Chondrocyte (in vitro differentiated cells): ENCODE data around the gene RAPGEF6. TPM values are rescaled to one million over a fixed set of nuclear protein-coding genes. Genes with fewer than 3 reads are reported as not detected.

Source experiments
- DNase-seq: peaks from one replicate; pipeline ENCODE4 v3.0.0; 2021; ENCODE audit warnings: mixed read lengths, low spot score
- H3K27ac Mint-ChIP-seq: one replicate; pipeline ENCODE4 v1.8.0; 2021; ENCODE audit warnings: mild to moderate bottlenecking, moderate library complexity, mixed read lengths; ENCODE audit not compliant: unreplicated experiment
- H3K27me3 Mint-ChIP-seq: 2 replicates; pipeline ENCODE4 v1.8.0; 2021; ENCODE audit warnings: low read depth, mixed read lengths
- H3K36me3 Mint-ChIP-seq: 2 replicates; pipeline ENCODE4 v1.8.0; 2021; ENCODE audit warnings: low read depth, mixed read lengths
- H3K4me1 Mint-ChIP-seq: 2 replicates; pipeline ENCODE4 v1.8.0; 2021; ENCODE audit warnings: low read depth, mild to moderate bottlenecking, mixed read lengths
- H3K4me3 Mint-ChIP-seq: one replicate; pipeline ENCODE4 v1.8.0; 2021; ENCODE audit warnings: mild to moderate bottlenecking, moderate library complexity, mixed read lengths; ENCODE audit not compliant: unreplicated experiment
- H3K9me3 Mint-ChIP-seq: 2 replicates; pipeline ENCODE4 v1.8.0; 2021; ENCODE audit warnings: low read depth, mixed read lengths
- CTCF ChIP-seq: fragments of 200-600 bp; sonication (generic); IDR thresholded peaks from 2 replicates; pipeline ENCODE4 v1.5.0; 2021; ENCODE audit warnings: antibody characterized with exemption, mild to moderate bottlenecking, moderate library complexity
- total RNA-seq: library from RNA; stranded (reverse); gene quantifications from 3 replicates; pipeline ENCODE4 v1.2.1, GENCODE V29; 2021

RAPGEF6 gene
- total RNA-seq, 1 donor from 2014 or later: 13.6 TPM

- Mint-ChIP-seq H3K36me3 (peaks cover 12% of the 10 kb centered on the region), H3K4me3 (no peak overlapping the region), H3K27me3 (no peaks in the 10 kb centered on the region), H3K4me1 (peaks cover 14% of the 10 kb centered on the region), H3K27ac (peak overlapping the region; percentile 76), H3K9me3 (no peaks in the 10 kb centered on the region)
- TF ChIP-seq CTCF: no peak
- DNase-seq: no peak
Observed at GRCh38 chr5:131644370-131644769, 9.3 kb upstream of the RAPGEF6 start.

- no peaks in the 10 kb centered on the region for H3K9me3 Mint-ChIP-seq
- no peak overlapping the region for H3K4me3 Mint-ChIP-seq
- TF ChIP-seq CTCF: no peak
Observed at GRCh38 chr5:131641494-131641893, 6.5 kb upstream of the RAPGEF6 start.

GRCh38 chr5:131640043-131640856 lies 5.2 kb upstream of the RAPGEF6 start:
- H3K36me3 Mint-ChIP-seq: peaks cover 8% of the 10 kb centered on the region
- no peak overlapping the region for H3K27ac Mint-ChIP-seq
- TF ChIP-seq CTCF: no peak
- H3K9me3 Mint-ChIP-seq: no peaks in the 10 kb centered on the region
- H3K4me1 Mint-ChIP-seq: peaks cover 23% of the 10 kb centered on the region
- H3K27me3 Mint-ChIP-seq: no peaks in the 10 kb centered on the region
- no peak overlapping the region for H3K4me3 Mint-ChIP-seq
- no peak for DNase-seq

More at GRCh38 chr5:131641494-131641893, 6.5 kb upstream of the RAPGEF6 start:
- Mint-ChIP-seq H3K36me3 (peaks cover 12% of the 10 kb centered on the region), H3K4me1 (peaks cover 19% of the 10 kb centered on the region), H3K27me3 (no peaks in the 10 kb centered on the region), H3K27ac (no peak overlapping the region)
- no peak for DNase-seq

- H3K9me3 Mint-ChIP-seq: no peaks in the 10 kb centered on the region
- H3K27ac Mint-ChIP-seq: no peak overlapping the region
- H3K4me3 Mint-ChIP-seq: no peak overlapping the region
- peaks cover 15% of the 10 kb centered on the region for H3K4me1 Mint-ChIP-seq
- no peak for TF ChIP-seq CTCF
- no peaks in the 10 kb centered on the region for H3K27me3 Mint-ChIP-seq
- no peaks in the 10 kb centered on the region for H3K36me3 Mint-ChIP-seq
- DNase-seq: no peak
Observed at GRCh38 chr5:131639148-131639547, 4.1 kb upstream of the RAPGEF6 start.

- no peak for DNase-seq
- no peak overlapping the region for H3K4me3 Mint-ChIP-seq
- H3K27me3 Mint-ChIP-seq: no peaks in the 10 kb centered on the region
- peak overlapping the region; percentile 57 for H3K27ac Mint-ChIP-seq
- H3K9me3 Mint-ChIP-seq: no peaks in the 10 kb centered on the region
- H3K36me3 Mint-ChIP-seq: no peaks in the 10 kb centered on the region
- TF ChIP-seq CTCF: no peak
- H3K4me1 Mint-ChIP-seq: peaks cover 20% of the 10 kb centered on the region
Observed at GRCh38 chr5:131637694-131638093, 2.7 kb upstream of the RAPGEF6 start.
